Prostate gland (tissue), 2 donors: ENCODE data around the gene SSTR3.

Experiments used
- CTCF ChIP-seq, 4 experiments: fragments of 200-600 bp in 2 of 4; fragments of 450-650 bp in 2 of 4; sonication (generic) in 2 of 4; IDR thresholded peaks; 1 replicate in 3 of 4; 2 replicates in 1 of 4; pipeline ENCODE4 v1.5.1; 2016 to 2019; ENCODE audit warnings: antibody characterized with exemption in 4 of 4, mild to moderate bottlenecking in 2 of 4, moderate library complexity in 2 of 4
- POLR2AphosphoS5 ChIP-seq: sonication (generic); formaldehyde crosslinking; IDR thresholded peaks from one replicate; pipeline ENCODE4 v1.6.1; 2017; ENCODE audit warnings: antibody characterized with exemption

DNA sequence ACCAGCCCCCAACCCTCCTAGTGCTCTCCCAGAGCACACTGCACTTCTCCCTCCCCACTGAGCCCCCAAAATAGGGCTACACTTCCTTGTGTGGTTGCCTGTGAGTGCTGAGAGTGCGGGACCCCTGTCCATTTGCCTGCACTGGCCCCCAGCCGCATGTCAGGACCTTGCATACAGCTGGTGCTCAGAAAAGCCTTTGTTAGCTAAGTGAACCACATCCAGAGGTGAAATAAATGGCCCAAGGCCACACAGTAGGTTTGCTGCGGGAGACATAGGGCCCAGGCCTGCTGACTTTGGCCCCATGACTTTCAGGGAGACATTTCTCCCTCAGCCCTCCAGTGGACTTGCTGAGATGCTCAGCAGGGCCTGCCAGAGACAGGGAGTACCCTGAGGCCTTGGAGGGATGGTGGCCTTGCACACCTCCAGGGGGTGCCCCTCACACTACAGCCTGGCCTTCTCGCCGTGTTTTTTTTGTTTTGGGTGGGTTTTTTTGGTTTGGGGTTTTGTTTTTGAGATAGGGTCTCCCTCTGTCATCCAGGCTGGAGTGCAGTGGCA is 10.2 kb downstream of the SSTR3 start:
- no peak for TF ChIP-seq CTCF (IDR thresholded peaks at IDR 0.05)
- no peak for TF ChIP-seq POLR2AphosphoS5
